Mucosa of descending colon (tissue), 3 donors: ENCODE results near the gene FAM240A. TPM values are rescaled to one million over a fixed set of nuclear protein-coding genes. Genes with fewer than 3 reads are reported as not detected.

Source experiments
- ATAC-seq: fragments of 200-7000 bp; cut with Tn5 transposase; one replicate; pipeline ENCODE4 v1.9.1; 2020; ENCODE audit warnings: mild to moderate bottlenecking, moderate library complexity
- DNase-seq, 3 donors: peaks; one replicate each; pipeline ENCODE4 v3.0.0-alpha.2; 2020
- H3K36me3 ChIP-seq: fragments of 200-600 bp; one replicate; pipeline ENCODE4 v1.8.0; 2021; ENCODE audit warnings: low read depth, mild to moderate bottlenecking
- H3K4me1 ChIP-seq: fragments of 200-600 bp; one replicate; pipeline ENCODE4 v1.8.0; 2021; ENCODE audit warnings: low read depth, mild to moderate bottlenecking
- H3K4me3 ChIP-seq: fragments of 200-600 bp; one replicate; pipeline ENCODE4 v1.8.0; 2021; ENCODE audit warnings: mild to moderate bottlenecking
- H3K9me3 ChIP-seq: fragments of 200-600 bp; one replicate; pipeline ENCODE4 v1.8.0; 2021; ENCODE audit warnings: mild to moderate bottlenecking
- intact Hi-C, 2 donors: fragments of 100-400 bp; cut with DNase I in 1 of 2; cut with micrococcal nuclease in 1 of 2; formaldehyde crosslinking; loops; one replicate each; pipeline versions ENCODE4 v1.11.0 to v1.11.1; 2022; cut with DNase I, micrococcal nuclease
- total RNA-seq, 3 donors: library from RNA; stranded (reverse); fragmentation: NEBNext Ultra II Directional in 2 of 3; extraction: Animal tissue kit (Norgen Biotek cat#: 25700) in 2 of 3; gene quantifications; one replicate each; pipeline versions ENCODE4 v1.2.1 to v1.2.4, GENCODE V29; 2021 to 2023
- TF ChIP-seq, protein P1 (sequence below): fragments of 200-600 bp; IDR thresholded peaks from one replicate; pipeline ENCODE4 v1.8.0; 2022; ENCODE audit warnings: antibody characterized with exemption, mild to moderate bottlenecking
- donor health status: DM: no; HTN: no; CAD: no; lungs with moderate emphysema.
- donor health status: DM: no; HTN: no; CAD: no.
- donor health status: DM: no; HTN: yes; CAD: no.

The FAM240A gene
- total RNA-seq, 3 donors from 2014 or later: not detected

DNA sequence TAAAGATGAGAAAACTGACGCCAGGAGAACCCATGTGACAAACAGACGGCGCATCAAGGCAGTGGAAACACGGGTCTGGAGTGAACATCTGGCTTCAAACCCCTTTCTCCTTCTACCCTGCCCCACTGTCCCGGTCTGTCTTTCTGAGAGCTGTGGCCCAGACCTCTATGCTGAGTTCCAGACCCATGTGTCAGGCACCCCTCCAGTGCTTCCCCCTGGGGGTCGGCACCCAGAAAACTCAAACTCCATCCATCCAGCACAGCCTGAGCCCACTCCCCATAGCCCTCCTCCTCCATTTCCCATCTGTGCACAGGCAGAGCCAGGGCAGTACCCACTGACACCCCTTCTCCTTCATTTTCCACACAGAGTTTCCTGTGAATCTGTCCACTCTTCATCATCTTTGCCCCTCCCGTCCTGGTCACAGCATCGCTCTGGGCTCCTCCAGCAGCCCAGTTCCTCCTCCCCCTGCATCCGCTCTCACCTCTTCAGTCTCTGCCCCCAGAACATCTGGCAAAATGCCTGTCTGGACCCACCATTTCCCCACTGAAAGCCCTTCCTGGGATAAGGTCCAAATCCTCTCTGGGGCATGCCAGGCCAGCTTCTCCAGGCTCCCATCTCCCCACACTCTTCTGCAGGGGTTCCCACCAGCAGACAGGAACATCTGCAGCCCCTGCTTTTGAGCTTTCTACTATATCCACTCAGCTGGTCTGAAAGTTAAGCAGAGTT lies 2.9 kb downstream of the FAM240A start:
- DNase-seq (no peak), ATAC-seq (no peak)
- no peaks in the 10 kb centered on the region for H3K9me3 ChIP-seq
- TF ChIP-seq, protein P1, sequence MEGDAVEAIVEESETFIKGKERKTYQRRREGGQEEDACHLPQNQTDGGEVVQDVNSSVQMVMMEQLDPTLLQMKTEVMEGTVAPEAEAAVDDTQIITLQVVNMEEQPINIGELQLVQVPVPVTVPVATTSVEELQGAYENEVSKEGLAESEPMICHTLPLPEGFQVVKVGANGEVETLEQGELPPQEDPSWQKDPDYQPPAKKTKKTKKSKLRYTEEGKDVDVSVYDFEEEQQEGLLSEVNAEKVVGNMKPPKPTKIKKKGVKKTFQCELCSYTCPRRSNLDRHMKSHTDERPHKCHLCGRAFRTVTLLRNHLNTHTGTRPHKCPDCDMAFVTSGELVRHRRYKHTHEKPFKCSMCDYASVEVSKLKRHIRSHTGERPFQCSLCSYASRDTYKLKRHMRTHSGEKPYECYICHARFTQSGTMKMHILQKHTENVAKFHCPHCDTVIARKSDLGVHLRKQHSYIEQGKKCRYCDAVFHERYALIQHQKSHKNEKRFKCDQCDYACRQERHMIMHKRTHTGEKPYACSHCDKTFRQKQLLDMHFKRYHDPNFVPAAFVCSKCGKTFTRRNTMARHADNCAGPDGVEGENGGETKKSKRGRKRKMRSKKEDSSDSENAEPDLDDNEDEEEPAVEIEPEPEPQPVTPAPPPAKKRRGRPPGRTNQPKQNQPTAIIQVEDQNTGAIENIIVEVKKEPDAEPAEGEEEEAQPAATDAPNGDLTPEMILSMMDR: no peak
- no peaks in the 10 kb centered on the region for H3K4me1 ChIP-seq
- intact Hi-C loops: no loop called here
- no peak overlapping the region for H3K4me3 ChIP-seq
- H3K36me3 ChIP-seq: no peaks in the 10 kb centered on the region

- Histone ChIP-seq H3K4me3 (no peak overlapping the region), H3K9me3 (no peaks in the 10 kb centered on the region), H3K4me1 (no peaks in the 10 kb centered on the region), H3K36me3 (no peaks in the 10 kb centered on the region)
- intact Hi-C loops: no loop called here
- ATAC-seq (no peak), DNase-seq (no peak)
- TF ChIP-seq, protein P1: no peak
Observed at GRCh38 chr3:46615976-46616375, 3.7 kb downstream of the FAM240A start.

GRCh38 chr3:46617941-46618340 lies 5.6 kb downstream of the FAM240A start:
- H3K4me1 ChIP-seq: no peaks in the 10 kb centered on the region
- no peak for DNase-seq
- H3K9me3 ChIP-seq: no peaks in the 10 kb centered on the region
- intact Hi-C loops: no loop called here
- TF ChIP-seq, protein P1: no peak
- H3K4me3 ChIP-seq: no peak overlapping the region
- no peaks in the 10 kb centered on the region for H3K36me3 ChIP-seq
- no peak for ATAC-seq

DNA sequence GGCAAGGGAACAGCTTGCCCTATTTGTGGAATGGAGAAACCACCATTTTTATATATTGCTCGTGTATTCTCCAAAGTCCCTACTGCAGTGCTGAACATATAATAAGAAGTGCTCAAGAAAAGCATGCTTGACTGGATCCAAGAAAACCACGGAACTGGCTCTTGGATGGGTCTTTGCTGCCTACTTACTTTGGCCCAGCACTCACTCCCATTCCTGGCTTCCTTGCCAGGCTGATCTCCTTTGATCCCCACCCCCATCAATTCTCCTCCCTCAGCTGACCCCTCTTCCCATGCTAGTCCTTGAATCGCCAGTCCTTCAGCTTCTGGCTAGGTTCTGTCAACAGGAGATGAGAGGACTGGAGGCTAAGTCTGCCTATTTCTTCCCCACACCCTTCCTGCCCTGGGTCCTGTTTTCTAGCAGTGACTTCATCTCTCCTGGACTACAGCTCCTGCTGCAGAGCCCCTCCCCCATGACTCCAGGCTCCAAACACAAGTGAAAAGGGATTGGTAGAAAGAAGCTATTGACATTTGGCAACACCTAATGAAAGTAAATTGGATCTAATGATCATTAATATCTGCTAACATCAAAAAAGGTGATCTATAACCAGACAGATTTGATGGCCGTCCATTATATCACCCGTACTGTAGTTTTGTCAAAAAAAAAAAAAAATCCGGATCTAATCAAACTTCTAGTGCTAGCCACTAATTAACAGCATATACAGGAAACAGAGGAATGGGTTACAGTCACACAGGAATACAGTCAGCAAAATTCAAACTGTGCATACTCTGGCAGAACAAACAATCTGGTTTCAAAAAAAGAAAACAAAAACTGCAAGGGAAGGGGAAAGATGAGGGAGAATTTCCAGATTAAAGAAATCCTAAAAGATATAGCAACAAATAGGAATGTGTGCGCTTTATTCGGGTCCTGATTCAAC lies 7.8 kb downstream of the FAM240A start:
- intact Hi-C loops: no loop called here
- Histone ChIP-seq H3K36me3 (no peaks in the 10 kb centered on the region), H3K4me1 (no peaks in the 10 kb centered on the region), H3K4me3 (no peak overlapping the region), H3K9me3 (no peaks in the 10 kb centered on the region)
- TF ChIP-seq, protein P1: no peak
- ATAC-seq (no peak), DNase-seq (no peak)

DNA sequence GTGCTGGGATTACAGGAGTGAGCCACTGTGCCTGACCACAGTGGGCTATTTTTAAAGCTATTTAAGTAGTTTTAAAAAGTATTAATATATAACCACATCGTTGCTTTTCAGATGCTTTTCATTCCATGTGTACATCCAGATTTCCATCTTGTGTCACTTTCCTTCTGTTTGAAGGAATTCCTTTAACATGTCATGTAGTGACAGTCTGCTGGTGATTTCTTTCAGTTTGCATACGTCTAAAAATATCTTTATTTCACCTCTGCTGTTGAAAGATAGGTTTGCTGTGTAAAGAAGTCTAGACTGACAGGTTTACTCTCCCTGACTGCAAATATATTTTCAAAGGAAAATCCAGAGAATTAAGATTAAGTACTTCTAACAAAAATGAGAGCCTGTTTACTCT lies 12.2 kb downstream of the FAM240A start:
- peaks cover 18% of the 10 kb centered on the region for H3K4me1 ChIP-seq
- DNase-seq: no peak
- TF ChIP-seq, protein P1: no peak
- no peak for ATAC-seq
- no peaks in the 10 kb centered on the region for H3K36me3 ChIP-seq
- H3K9me3 ChIP-seq: no peaks in the 10 kb centered on the region
- no peak overlapping the region for H3K4me3 ChIP-seq
- intact Hi-C loops: no loop called here
